Loucy (cell line): ENCODE data around the gene BOLA3.

Source experiments
- H2AFZ ChIP-seq: fragments of 200-600 bp; sonication (generic); 2 replicates; pipeline ENCODE4 v1.6.0; 2016; ENCODE audit warnings: antibody characterized with exemption, mild to moderate bottlenecking, low read length, moderate library complexity
- H3F3A ChIP-seq: fragments of 200-600 bp; 2 replicates; pipeline ENCODE4 v1.6.0; 2016; ENCODE audit warnings: antibody characterized with exemption, low read depth, mild to moderate bottlenecking
- H3K27me3 ChIP-seq: fragments of 200-600 bp; sonication (generic); 2 replicates; pipeline ENCODE4 v1.6.1; 2014; ENCODE audit warnings: low read length, mild to moderate bottlenecking; ENCODE audit not compliant: insufficient read depth, poor library complexity, severe bottlenecking
- H3K36me3 ChIP-seq: fragments of 200-600 bp; sonication (generic); 2 replicates; pipeline ENCODE4 v1.6.1; 2016; ENCODE audit warnings: low read length; ENCODE audit not compliant: insufficient read depth
- H3K4me1 ChIP-seq: fragments of 200-600 bp; sonication (generic); 2 replicates; pipeline ENCODE4 v1.5.1; 2014; ENCODE audit warnings: low read length, mild to moderate bottlenecking; ENCODE audit not compliant: insufficient read depth, poor library complexity, severe bottlenecking
- H3K4me2 ChIP-seq: fragments of 200-600 bp; sonication (generic); 2 replicates; pipeline ENCODE4 v1.6.0; 2014; ENCODE audit warnings: antibody characterized with exemption, low read length, low read depth, mild to moderate bottlenecking; ENCODE audit not compliant: poor library complexity, severe bottlenecking
- H3K4me3 ChIP-seq: fragments of 200-600 bp; sonication (generic); 2 replicates; pipeline ENCODE4 v1.5.1; 2014; ENCODE audit warnings: low read length, mild to moderate bottlenecking, mixed read lengths; ENCODE audit not compliant: poor library complexity, severe bottlenecking
- H3K79me2 ChIP-seq: fragments of 200-600 bp; sonication (generic); 2 replicates; pipeline ENCODE4 v1.6.1; 2014; ENCODE audit warnings: low read length; ENCODE audit not compliant: insufficient read depth
- H3K9ac ChIP-seq: fragments of 200-600 bp; sonication (generic); 2 replicates; pipeline ENCODE4 v1.6.0; 2014; ENCODE audit warnings: mild to moderate bottlenecking, low read depth, low read length, moderate library complexity; ENCODE audit not compliant: poor library complexity, severe bottlenecking
- H3K9me2 ChIP-seq: fragments of 200-600 bp; sonication (generic); replicated peaks from 2 replicates; pipeline ENCODE4 v1.6.1; 2016; ENCODE audit warnings: low read depth, low read length, mixed read lengths
- H3K9me3 ChIP-seq: fragments of 200-600 bp; sonication (generic); 2 replicates; pipeline ENCODE4 v1.6.1; 2014; ENCODE audit warnings: mild to moderate bottlenecking, antibody characterized with exemption, low read length, low read depth; ENCODE audit not compliant: insufficient read depth
- H4K20me1 ChIP-seq: fragments of 200-600 bp; sonication (generic); 2 replicates; pipeline ENCODE4 v1.6.0; 2014; ENCODE audit warnings: antibody characterized with exemption, low read length, mild to moderate bottlenecking; ENCODE audit not compliant: insufficient read depth, poor library complexity, severe bottlenecking
- CTCF ChIP-seq: fragments of 200-600 bp; sonication (generic); conservative IDR thresholded peaks from 2 replicates; pipeline ENCODE4 v1.5.1; 2014; ENCODE audit warnings: mild to moderate bottlenecking, antibody characterized with exemption, low read length
- EZH2phosphoT487 ChIP-seq: fragments of 200-600 bp; IDR thresholded peaks from 2 replicates; pipeline ENCODE4 v1.6.1; 2018; ENCODE audit warnings: antibody characterized with exemption, mild to moderate bottlenecking, moderate library complexity, borderline replicate concordance

BOLA3 gene

GRCh38 chr2:74162951-74163350 is 15.2 kb upstream of the BOLA3 start:
- H3K9me2 ChIP-seq, result no peaks in the 10 kb centered on the region
- peaks cover 8% of the 10 kb centered on the region for H3K9me3 ChIP-seq
- no peak overlapping the region for H3K4me3 ChIP-seq
- no peaks in the 10 kb centered on the region for H3K4me1 ChIP-seq
- no peak overlapping the region for H2AFZ ChIP-seq
- TF ChIP-seq CTCF (no peak), EZH2phosphoT487 (no peak)
- H3K27me3 ChIP-seq, result no peaks in the 10 kb centered on the region
- H3K36me3 ChIP-seq, result peaks cover 94% of the 10 kb centered on the region
- H3F3A ChIP-seq, result no peaks in the 10 kb centered on the region
- H3K79me2 ChIP-seq, result peaks cover 72% of the 10 kb centered on the region
- H3K4me2 ChIP-seq, result no peak overlapping the region
- H3K9ac ChIP-seq, result no peak overlapping the region
- H4K20me1 ChIP-seq, result peaks cover 42% of the 10 kb centered on the region

- H3K9me2 ChIP-seq, result no peaks in the 10 kb centered on the region
- peaks cover 5% of the 10 kb centered on the region for H4K20me1 ChIP-seq
- TF ChIP-seq CTCF (no peak), EZH2phosphoT487 (no peak)
- H3K9me3 ChIP-seq, result no peaks in the 10 kb centered on the region
- no peak overlapping the region for H3K9ac ChIP-seq
- no peak overlapping the region for H3K4me2 ChIP-seq
- no peaks in the 10 kb centered on the region for H3K27me3 ChIP-seq
- H3F3A ChIP-seq, result no peaks in the 10 kb centered on the region
- no peak overlapping the region for H3K4me3 ChIP-seq
- no peak overlapping the region for H2AFZ ChIP-seq
- H3K36me3 ChIP-seq, result peaks cover 83% of the 10 kb centered on the region
- H3K79me2 ChIP-seq, result peaks cover 9% of the 10 kb centered on the region; the same call in 1 of the 2 replicates
- H3K4me1 ChIP-seq, result no peaks in the 10 kb centered on the region
Observed at GRCh38 chr2:74155830-74156229, 8.1 kb upstream of the BOLA3 start.

- Histone ChIP-seq H3K36me3 (peaks cover 56% of the 10 kb centered on the region), H3K9me2 (no peaks in the 10 kb centered on the region), H3K4me3 (no peak overlapping the region), H3K27me3 (no peaks in the 10 kb centered on the region), H3K79me2 (no peaks in the 10 kb centered on the region), H3K9me3 (no peaks in the 10 kb centered on the region), H4K20me1 (peaks cover 5% of the 10 kb centered on the region), H3K4me1 (peaks cover 6% of the 10 kb centered on the region), H3K9ac (no peak overlapping the region), H2AFZ (no peak overlapping the region), H3F3A (no peaks in the 10 kb centered on the region), H3K4me2 (no peak overlapping the region)
- TF ChIP-seq EZH2phosphoT487 (no peak), CTCF (no peak)
Observed at GRCh38 chr2:74152954-74153353, 5.2 kb upstream of the BOLA3 start.
